Upper lobe of left lung (tissue), 4 donors: Measurements from ENCODE around the gene ZNF700.
"Not testable (repeated sequence)": the region's sequence is repeated elsewhere in the genome, so short reads cannot be mapped to it uniquely, and the experiment has no call there.

ENCODE experiments used
- EP300 ChIP-seq, 4 donors: sonication (generic); formaldehyde crosslinking; IDR thresholded peaks; one replicate each; pipeline ENCODE4 v1.5.1; 2017; ENCODE audit warnings: antibody characterized with exemption in 4 of 4, control low read depth in 2 of 4
- POLR2A ChIP-seq, 4 donors: fragments of 450-650 bp; IDR thresholded peaks; one replicate each; pipeline ENCODE4 v1.5.1; 2016 to 2017; ENCODE audit warnings: antibody characterized with exemption in 4 of 4, mild to moderate bottlenecking in 2 of 4
- POLR2AphosphoS5 ChIP-seq, 2 donors: sonication (generic); formaldehyde crosslinking; IDR thresholded peaks; one replicate each; pipeline ENCODE4 v1.5.1; 2017; ENCODE audit warnings: antibody characterized with exemption in 2 of 2
- TF ChIP-seq, protein P1 (sequence below), 6 experiments: fragments of 450-650 bp in 4 of 6; fragments of 200-600 bp in 2 of 6; sonication (generic) in 2 of 6; IDR thresholded peaks; one replicate each; pipeline ENCODE4 v1.5.1; 2016 to 2019; ENCODE audit warnings: antibody characterized with exemption in 6 of 6

DNA sequence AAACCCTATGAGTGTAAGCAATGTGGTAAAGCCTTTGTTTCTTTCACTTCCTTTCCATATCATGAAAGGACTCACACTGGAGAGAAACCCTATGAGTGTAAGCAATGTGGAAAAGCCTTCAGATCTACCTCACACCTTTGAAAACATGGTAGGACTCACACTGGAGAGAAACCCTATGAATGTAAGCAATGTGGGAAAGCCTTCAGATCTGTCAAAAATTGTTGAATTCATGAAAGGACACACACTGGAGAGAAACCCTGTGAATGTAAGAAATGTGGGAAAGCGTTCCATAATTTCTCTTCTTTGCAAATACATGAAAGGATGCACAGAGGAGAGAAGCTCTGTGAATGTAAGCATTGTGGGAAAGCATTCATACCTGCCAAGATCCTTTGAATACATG, 13.0 kb upstream of the ZNF700 start:
- TF ChIP-seq, protein P1, sequence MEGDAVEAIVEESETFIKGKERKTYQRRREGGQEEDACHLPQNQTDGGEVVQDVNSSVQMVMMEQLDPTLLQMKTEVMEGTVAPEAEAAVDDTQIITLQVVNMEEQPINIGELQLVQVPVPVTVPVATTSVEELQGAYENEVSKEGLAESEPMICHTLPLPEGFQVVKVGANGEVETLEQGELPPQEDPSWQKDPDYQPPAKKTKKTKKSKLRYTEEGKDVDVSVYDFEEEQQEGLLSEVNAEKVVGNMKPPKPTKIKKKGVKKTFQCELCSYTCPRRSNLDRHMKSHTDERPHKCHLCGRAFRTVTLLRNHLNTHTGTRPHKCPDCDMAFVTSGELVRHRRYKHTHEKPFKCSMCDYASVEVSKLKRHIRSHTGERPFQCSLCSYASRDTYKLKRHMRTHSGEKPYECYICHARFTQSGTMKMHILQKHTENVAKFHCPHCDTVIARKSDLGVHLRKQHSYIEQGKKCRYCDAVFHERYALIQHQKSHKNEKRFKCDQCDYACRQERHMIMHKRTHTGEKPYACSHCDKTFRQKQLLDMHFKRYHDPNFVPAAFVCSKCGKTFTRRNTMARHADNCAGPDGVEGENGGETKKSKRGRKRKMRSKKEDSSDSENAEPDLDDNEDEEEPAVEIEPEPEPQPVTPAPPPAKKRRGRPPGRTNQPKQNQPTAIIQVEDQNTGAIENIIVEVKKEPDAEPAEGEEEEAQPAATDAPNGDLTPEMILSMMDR (IDR thresholded peaks at IDR 0.05) = not testable (repeated sequence)
- TF ChIP-seq POLR2AphosphoS5, POLR2A, EP300 (IDR thresholded peaks at IDR 0.05): not testable (repeated sequence)
